HFFc6 (cell line): ENCODE measurements around the gene TBX18. TPM values are rescaled to one million over a fixed set of nuclear protein-coding genes. Genes with fewer than 3 reads are reported as not detected.

Experiments used
- DNase-seq: peaks from one replicate; pipeline ENCODE4 v3.0.0-alpha.2; 2018
- H3K27ac Mint-ChIP-seq: 2 replicates; pipeline ENCODE4 v1.8.0; 2020; ENCODE audit warnings: mild to moderate bottlenecking, mixed read lengths
- H3K27me3 Mint-ChIP-seq: 2 replicates; pipeline ENCODE4 v1.8.0; 2021; ENCODE audit warnings: mild to moderate bottlenecking, moderate library complexity, mixed read lengths; ENCODE audit not compliant: insufficient read depth
- H3K36me3 Mint-ChIP-seq: 2 replicates; pipeline ENCODE4 v1.8.0; 2021; ENCODE audit warnings: low read depth, mixed read lengths
- H3K4me1 Mint-ChIP-seq: 2 replicates; pipeline ENCODE4 v1.8.0; 2020; ENCODE audit warnings: low read depth, mixed read lengths
- H3K4me3 Mint-ChIP-seq: 2 replicates; pipeline ENCODE4 v1.8.0; 2020; ENCODE audit warnings: mild to moderate bottlenecking, moderate library complexity, mixed read lengths
- H3K9me3 Mint-ChIP-seq: 2 replicates; pipeline ENCODE4 v1.8.0; 2020; ENCODE audit warnings: mild to moderate bottlenecking, mixed read lengths
- CTCF ChIP-seq: fragments of 200-600 bp; sonication (generic); IDR thresholded peaks from 2 replicates; pipeline ENCODE4 v1.5.0; 2021; ENCODE audit warnings: antibody characterized with exemption, mild to moderate bottlenecking
- total RNA-seq, 6 experiments: library from RNA; stranded (reverse); fragmentation: NEBNext Ultra II Directional; extraction: Animal tissue kit (Norgen Biotek cat#: 25700); gene quantifications; 2 replicates in 1 of 6; 3 replicates in 5 of 6; pipeline ENCODE4 v1.2.3, GENCODE V29; 2021

Gene TBX18
- total RNA-seq, 6 experiments from 2014 or later = 19.0 to 23.8 (median 20.3) TPM

GRCh38 chr6:84688141-84688873, 76.1 kb downstream of the TBX18 start:
- H3K4me1 Mint-ChIP-seq = peaks cover 20% of the 10 kb centered on the region
- peak overlapping the region; percentile 27 for H3K27ac Mint-ChIP-seq
- no peak for DNase-seq
- H3K27me3 Mint-ChIP-seq = no peaks in the 10 kb centered on the region
- peak overlapping the region; percentile 78 for H3K4me3 Mint-ChIP-seq
- no peaks in the 10 kb centered on the region for H3K9me3 Mint-ChIP-seq
- H3K36me3 Mint-ChIP-seq = no peaks in the 10 kb centered on the region; the same call in 1 of the 2 replicates
- TF ChIP-seq CTCF = no peak

GRCh38 chr6:84687431-84687830, 77.0 kb downstream of the TBX18 start:
- Mint-ChIP-seq H3K27ac (peak overlapping the region; percentile 78), H3K27me3 (no peaks in the 10 kb centered on the region), H3K4me1 (peaks cover 20% of the 10 kb centered on the region), H3K9me3 (no peaks in the 10 kb centered on the region), H3K4me3 (peak overlapping the region; percentile 78), H3K36me3 (no peaks in the 10 kb centered on the region; the same call in 1 of the 2 replicates)
- TF ChIP-seq CTCF = no peak
- peak; percentile 25 for DNase-seq

GRCh38 chr6:84685983-84686584, 78.3 kb downstream of the TBX18 start:
- Mint-ChIP-seq H3K27ac (no peak overlapping the region), H3K27me3 (no peaks in the 10 kb centered on the region), H3K4me1 (peaks cover 20% of the 10 kb centered on the region), H3K4me3 (no peak overlapping the region), H3K36me3 (no peaks in the 10 kb centered on the region; the same call in 1 of the 2 replicates), H3K9me3 (no peaks in the 10 kb centered on the region)
- peak; percentile 82 for TF ChIP-seq CTCF
- DNase-seq = no peak

- H3K4me3 Mint-ChIP-seq = no peak overlapping the region
- no peak for DNase-seq
- H3K4me1 Mint-ChIP-seq = peaks cover 2% of the 10 kb centered on the region
- H3K27ac Mint-ChIP-seq = no peak overlapping the region
- H3K9me3 Mint-ChIP-seq = no peaks in the 10 kb centered on the region
- no peak for TF ChIP-seq CTCF
- no peaks in the 10 kb centered on the region; the same call in 1 of the 2 replicates for H3K36me3 Mint-ChIP-seq
- H3K27me3 Mint-ChIP-seq = no peaks in the 10 kb centered on the region
Measured at GRCh38 chr6:84681693-84682326, 82.6 kb downstream of the TBX18 start.

- H3K36me3 Mint-ChIP-seq = no peaks in the 10 kb centered on the region
- H3K4me3 Mint-ChIP-seq = no peak overlapping the region
- H3K27ac Mint-ChIP-seq = no peak overlapping the region
- H3K9me3 Mint-ChIP-seq = no peaks in the 10 kb centered on the region
- TF ChIP-seq CTCF = no peak
- H3K27me3 Mint-ChIP-seq = no peaks in the 10 kb centered on the region
- no peak for DNase-seq
- no peaks in the 10 kb centered on the region for H3K4me1 Mint-ChIP-seq
Measured at GRCh38 chr6:84675651-84676050, 88.7 kb downstream of the TBX18 start.
